Keratinocyte (primary cell): ENCODE data around the gene LMAN1.

Experiments
- CTCF ChIP-seq, 3 experiments: IDR thresholded peaks in 1 of 3; conservative IDR thresholded peaks in 1 of 3; optimal IDR thresholded peaks in 1 of 3; 2 replicates in 2 of 3; 3 replicates in 1 of 3; pipeline versions ENCODE3 to v1.5.1; 2011; ENCODE audit warnings: low read length in 3 of 3, mild to moderate bottlenecking in 3 of 3, moderate library complexity in 2 of 3, control low read depth in 1 of 3, inconsistent platforms in 1 of 3; ENCODE audit not compliant: insufficient read depth in 2 of 3; ENCODE audit errors: extremely low read depth in 1 of 3
- EZH2 ChIP-seq: IDR thresholded peaks from one replicate; pipeline ENCODE4 v1.6.1; 2012; ENCODE audit warnings: inconsistent platforms, mild to moderate bottlenecking, low read length, moderate library complexity

DNA sequence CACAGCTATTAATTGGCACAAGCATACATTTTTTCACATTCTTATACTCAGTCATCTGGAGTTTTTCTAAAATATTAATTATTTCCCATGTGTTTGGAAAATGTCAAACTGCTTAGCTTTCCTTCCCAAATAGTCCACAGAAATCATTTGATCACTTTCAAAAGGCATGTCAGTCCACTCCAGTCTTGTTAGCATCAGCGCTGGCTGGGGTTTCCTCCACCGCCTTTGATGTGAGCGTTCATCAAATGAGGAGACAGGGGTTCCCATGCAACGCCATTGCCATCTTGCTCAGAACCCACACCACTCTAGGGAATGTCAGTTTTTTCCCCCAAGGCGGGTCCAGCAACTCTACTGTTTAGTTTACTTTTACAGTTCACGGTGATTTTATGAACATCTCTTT lies 72.7 kb downstream of the LMAN1 start:
- TF ChIP-seq CTCF (optimal IDR thresholded peaks at IDR 0.05 in 1 of 3, IDR thresholded peaks at IDR 0.05 in 1 of 3, conservative IDR thresholded peaks at IDR 0.05 in 1 of 3; ENCODE audit: extremely low read depth in 1 of 3, insufficient read depth in 2 of 3, low read length in 3 of 3) = no peak
- TF ChIP-seq EZH2 = no peak
